ENCODE results near the gene MACROD1.

The MACROD1 gene

DNA sequence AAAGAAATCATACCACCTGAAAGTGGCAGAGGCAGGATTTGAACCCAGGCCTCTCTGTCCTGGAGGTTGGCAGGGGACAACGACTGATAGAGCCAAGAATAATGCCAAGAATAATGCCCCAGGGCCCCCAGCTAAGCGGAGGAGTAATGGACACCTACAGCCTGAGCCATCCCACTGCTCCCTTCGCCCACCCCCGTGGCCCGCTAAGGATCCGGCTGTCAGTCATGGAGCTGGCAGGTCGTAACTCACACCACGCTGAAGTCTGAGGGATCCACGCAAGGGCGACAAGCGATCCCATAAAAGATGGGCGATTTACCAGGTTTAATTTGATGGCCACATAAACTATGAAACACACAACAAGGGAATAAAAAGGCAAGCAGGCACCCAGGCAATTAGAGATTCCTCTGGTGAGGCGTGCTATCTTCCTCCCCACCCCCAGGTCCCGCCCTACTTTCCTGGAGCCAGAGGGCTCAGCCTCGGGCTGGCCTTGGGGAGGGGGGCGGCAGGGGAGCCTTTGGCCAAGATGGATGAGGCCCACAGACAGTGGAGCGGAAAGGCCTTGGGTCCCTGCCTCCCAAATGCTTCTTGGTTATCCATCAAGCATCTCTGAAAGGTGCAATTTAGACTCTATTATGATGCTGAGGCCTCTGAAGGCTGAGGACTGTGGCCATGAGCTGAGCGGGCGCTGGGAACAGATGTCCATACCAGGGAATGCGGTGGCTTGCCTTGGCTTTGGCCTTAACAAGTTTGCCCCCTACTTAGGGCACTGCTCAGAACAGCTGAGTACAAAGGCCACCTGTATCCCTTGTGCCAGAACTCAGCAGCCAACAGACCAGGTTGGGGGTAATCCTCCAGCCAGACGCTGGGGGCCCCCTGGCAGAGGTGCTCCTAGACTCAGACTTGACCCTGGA lies 55.2 kb downstream of the MACROD1 start:
- no peak for DNase-seq

DNA sequence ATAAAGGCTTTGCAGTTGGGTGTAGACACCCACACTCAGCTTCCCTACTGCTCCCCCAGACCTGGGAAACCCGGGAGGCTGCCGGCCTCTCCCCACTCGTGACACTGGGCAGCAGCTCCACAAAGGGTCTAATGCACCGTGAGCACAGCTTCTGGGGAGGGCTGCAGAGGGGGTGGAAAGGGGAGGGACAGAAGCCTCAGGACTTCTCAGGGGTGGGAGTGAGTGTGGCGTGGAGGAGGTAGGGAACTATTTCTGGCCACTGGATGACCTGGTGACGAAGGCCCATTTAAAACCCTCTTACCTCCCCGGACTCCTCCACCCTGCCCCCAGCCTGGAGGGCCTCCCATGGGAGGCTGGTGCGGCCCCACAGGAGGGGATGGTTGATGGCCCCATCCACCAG lies 56.6 kb downstream of the MACROD1 start:
- DNase-seq: no peak

DNA sequence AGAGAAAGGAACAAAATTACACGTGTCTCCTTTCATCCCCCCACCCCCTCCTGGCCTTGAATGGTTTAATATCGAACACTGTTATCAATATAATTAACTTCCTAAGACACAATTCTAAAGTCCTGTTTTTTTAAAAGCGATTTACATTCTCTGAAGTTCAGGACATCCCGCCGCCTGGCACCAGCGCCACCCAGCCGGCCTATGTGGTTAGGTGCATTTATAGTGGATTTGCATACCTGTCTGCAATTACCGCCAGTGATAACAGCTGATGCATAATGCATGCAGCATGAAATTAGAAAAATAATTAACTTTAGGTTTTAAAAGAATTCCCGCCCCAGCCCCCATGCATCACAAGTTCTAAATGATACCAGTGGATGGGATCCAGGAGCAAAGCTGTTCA lies 58.6 kb downstream of the MACROD1 start:
- no peak for DNase-seq

DNA sequence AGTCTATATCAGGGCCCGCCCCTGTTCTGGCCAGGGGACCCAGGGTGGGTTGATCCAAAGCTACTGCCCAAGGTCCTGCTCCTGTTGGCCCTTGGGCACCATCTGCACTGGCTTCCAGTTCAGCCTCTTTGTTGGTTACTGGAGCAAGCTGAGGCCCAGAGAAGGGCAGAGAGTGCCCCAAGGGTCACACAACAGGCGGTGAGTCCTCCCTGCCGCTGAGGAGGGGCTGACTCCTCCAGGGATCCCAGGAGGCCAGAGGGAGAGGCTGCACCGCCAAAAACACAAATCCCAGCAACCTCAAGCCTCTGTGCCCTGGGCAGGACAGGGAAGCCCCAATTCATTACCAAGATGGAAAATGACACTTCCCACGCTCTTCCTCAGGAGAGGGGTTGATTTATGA lies 61.3 kb downstream of the MACROD1 start:
- no peak for DNase-seq

DNA sequence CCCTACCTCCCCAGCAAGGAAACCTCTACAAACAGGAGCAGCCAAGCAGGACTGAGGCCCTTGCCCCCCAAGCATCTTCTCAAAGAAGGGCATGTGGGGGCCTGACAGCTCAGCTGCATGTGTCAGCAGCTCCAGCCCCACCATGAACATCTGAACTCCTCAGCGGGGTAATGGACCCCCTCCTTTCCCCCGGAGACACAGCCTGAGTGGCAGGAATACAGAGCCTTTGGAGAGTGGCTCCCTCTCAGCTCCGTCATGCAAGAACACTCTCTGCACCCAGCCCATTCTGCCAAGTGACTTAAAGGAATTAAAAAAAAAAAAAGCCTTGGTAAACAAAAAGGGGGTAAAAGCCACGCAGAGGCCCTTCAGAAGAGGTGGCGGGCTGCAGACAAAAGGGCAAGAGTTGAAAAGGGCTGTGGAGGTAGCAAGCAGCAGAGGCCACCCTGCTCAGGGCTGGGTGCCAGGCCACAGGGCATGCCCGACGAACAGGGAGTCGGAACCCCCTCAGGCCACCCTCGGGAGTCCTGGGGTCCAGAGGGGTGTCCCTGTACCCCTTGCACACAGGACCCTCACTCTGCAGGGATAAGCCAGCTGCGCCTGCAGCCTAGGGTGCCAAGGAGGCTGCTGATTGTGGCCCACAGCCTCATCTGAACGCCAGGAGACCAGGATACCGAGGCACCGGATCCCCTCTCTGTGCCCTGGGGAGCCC lies 62.5 kb downstream of the MACROD1 start:
- no peak for DNase-seq

DNA sequence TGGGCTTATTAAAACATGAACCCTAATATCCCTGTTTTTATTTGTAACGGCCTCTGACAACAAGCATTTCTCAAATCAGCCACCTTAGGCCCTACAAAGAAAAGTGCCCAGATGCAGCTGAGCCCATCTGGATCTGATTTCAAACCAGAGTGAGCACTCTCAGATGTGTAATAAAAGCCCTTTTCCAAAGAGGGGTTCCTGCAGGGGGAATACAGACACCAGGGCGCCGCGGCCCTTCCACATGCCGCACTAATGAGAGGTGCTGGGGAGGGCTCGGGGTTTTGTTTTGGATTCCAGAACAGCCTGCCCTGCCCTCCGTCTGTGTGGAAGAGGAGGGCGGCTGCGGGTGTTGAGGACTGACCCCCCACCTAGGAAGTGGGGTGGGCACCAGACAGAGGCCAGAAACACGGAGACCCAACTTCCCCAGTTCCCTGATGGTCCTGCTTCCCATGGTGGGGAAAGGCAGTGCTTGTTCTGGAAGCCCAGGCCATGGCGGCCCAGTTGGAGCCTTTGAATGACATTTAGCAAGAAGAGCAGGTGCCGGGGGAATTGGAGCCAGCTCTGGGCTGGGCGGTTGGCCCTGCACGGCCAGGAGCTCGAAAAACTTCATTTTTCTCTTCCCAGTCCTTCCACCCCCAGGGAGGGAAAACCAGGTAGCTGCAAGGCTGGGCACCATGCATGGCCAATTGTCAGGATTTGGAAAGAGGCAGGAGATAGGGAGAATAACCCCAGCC lies 63.7 kb downstream of the MACROD1 start:
- no peak for DNase-seq

DNA sequence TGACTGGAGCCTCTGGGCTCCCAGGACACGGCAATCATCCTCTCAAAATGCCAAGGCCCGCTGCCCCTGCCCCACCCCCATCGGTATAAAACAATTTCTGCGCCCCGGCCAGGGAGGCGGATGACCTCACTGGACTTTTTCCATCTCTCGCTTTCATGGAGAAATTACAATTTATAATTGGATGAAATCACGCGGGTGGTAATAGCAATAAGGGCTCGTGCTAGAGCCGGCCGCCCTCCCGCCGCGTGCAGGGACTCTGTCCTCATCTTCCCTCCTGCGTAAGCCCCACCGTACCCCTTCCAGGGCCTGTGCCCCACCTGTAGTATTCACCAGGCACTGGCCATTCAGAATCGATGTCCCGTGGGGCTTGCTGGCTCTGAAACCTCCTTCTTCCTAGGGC lies 64.5 kb downstream of the MACROD1 start:
- no peak for DNase-seq

DNA sequence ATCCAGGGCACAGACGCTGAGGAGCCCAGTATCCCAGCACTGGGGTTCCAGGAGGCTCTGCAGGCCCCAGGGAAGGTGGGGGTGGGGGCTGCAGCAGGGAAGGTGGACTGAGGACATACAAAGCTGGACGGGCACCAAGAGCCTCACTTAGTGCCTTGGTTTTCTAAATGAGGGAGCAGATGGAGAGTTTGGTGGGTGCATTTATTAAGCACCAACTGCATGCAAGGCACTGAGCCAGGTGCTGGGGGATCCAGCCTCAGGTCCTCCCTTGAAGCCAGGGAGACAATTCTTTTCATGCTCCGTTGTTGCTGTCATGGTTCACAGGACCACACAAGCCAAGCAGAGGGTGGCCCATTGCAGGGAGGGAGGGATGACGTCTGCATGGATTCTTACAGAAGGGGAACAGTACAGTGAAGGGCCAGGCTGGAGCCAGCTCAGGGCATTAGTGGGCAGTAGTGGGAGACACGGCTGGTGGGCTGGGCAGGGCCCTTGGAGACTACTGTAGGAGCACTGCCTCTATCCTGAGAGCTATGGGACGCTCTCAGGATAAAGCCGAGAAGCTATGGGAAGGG lies 65.0 kb downstream of the MACROD1 start:
- no peak for DNase-seq

DNA sequence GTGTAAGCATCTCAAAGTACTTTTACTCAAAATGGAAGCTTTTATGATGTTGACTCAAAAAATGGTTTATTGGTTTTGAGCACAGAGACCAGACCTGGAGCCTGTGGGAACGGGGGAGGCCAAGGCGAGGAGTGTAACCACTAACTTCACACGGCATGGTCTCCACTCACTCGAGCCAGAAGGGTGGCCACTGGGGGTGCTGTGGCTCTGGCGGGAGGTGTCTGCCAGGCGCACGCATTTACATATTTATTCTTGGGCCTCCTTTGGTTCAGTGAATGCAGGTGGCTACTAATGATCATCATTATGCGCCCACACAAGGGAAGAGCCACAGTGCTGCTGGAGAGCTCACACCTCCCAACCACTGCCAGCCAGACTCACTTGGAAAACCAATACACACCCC lies 65.6 kb downstream of the MACROD1 start:
- DNase-seq: no peak

DNA sequence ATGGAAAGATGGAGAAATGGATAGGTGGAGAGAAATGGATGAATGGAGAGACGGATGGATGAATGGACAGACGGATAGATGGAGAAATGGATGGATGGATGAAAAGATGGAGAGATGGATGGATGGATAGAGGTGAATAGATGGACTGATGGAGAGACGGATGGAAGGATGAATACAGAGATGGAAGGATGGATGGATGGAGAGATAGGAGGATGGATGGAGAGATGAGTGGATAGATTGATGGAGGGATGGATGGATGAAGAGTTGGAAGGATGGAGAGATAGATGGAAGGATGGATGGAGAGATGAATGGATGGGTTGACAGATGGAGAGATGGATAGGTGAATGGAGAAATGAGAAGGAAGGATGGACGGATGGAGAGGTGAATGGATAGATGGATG lies 66.5 kb downstream of the MACROD1 start:
- no peak for DNase-seq

DNA sequence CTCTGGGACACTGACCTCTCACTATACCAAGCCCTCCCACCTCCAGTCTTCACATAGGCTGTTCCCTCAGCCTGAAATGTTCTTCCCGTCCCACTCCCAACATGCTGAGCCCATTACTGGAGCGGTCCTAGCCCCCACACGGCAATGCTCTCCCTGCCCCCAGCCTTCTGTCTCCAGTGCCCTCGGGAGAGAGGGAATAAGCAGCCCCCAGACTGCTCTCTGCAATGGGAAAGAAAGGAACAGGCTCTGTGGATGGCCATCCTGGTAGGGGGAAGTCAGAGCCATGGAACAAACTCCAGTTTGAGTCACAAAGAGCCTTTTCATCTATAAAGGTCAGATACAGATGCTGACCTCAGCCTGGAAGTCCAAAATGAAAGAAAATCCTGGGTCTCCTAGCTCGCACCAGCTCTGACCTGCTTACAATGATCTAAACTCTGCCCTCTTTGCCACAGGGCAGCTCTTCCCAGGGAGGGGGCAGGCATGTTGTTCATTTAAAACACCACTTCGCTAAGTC lies 67.5 kb downstream of the MACROD1 start:
- DNase-seq: no peak

DNA sequence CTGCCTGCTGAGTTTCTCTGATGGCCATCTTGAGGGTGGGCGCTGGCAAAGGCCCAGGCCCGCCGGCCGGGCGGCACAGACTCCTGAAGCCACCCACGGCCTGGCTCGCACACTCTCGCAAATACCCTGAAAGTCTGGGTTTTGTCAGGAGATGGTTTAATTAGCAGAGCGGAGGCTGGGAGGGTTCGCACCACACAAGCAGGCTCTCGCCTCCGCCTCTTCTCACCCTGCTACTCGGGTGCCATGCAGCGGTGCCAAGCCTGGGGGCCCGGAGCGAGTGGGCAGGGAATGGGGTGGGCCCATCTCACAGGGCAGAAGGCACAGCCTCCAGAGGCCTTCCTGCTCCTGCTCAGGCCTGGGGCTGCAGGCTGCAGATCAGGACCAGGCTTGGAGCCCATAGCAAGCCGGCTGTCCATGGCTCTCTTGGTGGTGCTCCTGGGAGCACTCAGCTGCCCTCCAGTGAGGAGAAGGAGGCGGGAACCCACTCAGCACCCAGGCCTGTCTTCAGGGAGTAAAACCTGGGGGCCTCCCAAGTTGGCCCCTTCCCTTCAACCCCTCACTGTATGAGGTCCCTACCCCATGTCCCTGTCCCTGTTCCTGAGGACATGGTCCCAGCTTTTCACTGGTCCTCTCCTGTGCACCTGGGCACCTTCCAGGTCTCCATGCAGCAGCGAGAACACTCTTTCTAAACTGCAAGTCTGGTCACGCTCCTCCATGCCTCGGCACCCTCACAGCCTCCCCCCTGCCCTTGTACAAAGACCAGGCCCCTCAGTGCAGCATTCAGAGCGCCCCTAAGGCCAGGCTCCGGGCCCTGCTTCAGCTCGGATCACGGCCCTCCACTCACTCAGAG lies 68.2 kb downstream of the MACROD1 start:
- no peak for DNase-seq

DNA sequence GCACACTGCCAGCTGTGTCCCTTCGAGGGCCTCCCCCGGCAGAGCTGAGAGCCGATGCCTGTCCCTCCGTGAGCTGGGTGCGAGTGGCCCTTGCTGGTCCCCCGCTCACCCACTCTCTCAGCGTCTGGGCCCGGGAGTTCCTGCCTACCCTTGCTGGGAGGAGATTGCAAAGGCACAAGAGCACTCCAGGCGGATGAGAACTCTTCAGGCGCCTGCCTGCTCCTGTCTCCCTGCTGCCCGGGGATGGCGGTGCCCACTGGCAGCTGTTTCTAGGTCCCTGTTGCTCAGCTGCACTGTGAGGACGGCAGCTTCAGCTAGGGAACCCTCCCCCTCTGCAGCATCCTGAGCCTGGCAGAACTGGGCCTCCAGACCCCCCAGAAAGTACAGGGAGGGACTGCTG lies 69.1 kb downstream of the MACROD1 start:
- no peak for DNase-seq

DNA sequence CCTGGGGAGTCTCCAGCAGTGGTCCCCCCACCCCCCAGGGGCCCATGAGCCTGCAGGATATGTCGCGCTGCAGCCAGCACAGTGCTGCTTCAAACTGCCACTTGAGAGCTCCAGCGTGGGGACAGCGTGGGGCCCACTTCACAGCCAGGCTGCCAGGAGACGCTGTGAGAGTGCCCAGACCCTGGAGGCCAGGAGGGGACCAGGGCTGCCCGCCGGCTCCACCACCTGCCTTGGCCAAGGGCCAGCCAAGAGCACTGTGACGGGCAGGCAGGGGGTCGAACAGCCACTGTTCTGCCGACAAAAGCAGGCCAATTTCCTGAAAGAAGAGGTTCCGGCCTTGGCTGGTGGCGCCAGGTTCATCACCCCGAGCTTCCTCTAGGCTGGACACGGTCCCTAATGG lies 70.0 kb downstream of the MACROD1 start:
- no peak for DNase-seq

DNA sequence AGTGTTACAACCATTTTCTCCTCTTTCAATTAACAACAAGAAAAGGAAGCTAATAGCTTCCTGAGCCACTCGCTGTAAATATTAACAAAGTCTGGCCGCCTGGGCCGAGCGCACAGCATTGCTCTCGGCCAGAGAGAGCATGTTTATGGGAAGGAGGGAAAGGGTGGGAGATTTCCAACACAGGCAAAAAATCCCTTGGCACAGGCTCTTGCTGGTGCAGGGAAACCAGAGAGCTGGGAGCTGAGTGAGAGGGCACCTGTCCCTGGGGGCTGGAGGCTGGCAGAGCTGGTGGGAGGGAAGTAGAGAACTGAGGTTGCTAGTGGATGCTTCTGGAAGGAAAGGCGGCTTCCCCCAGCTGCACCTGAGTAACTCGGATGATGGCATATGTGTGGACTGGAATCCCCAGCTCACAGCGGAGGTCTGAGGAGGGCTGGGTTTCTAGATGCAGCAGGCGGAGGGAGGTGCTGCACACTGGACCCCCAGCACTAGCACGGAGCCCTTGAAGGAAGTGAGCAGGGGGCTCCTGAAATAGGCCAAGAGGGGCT lies 70.6 kb downstream of the MACROD1 start:
- DNase-seq: peak; percentile 16

DNA sequence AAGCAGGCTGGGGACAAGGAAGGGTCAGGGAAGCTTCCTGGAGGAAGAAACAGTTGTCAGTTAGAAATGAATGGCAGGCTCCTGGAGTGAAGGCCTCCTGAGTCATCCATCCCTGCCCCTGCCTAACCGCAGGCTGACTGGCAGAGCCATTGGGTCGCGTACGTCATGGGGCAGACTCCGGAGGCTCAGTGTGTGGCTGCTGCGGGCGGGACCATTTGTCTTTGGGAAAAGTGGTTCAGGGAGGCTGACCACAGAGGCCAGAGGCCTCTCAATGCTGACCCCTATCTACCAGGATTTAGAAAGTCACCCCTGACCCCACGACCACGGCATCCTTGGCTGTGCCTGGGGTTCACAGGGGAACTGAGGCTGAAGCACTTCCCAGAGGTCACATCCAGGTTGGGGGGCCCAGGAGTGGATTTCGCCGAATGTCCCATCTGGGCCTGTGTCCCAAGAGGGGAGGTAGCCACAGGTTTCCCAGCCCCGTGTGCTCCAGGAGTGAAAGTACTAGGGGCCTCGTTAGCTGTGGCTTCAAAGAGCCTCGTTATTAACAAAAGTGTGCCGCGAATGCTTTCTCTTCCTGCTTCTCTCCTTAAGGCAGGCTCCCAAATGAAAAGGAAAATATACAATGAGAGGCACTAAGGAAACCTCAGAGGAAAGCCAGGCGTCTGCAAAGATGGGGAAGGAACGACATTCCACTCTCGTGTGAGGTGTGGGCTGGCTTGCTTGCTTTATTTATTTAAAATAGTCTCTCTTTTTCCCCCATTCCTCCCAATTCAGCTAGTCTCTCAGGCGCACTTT lies 71.3 kb downstream of the MACROD1 start:
- DNase-seq: no peak

DNA sequence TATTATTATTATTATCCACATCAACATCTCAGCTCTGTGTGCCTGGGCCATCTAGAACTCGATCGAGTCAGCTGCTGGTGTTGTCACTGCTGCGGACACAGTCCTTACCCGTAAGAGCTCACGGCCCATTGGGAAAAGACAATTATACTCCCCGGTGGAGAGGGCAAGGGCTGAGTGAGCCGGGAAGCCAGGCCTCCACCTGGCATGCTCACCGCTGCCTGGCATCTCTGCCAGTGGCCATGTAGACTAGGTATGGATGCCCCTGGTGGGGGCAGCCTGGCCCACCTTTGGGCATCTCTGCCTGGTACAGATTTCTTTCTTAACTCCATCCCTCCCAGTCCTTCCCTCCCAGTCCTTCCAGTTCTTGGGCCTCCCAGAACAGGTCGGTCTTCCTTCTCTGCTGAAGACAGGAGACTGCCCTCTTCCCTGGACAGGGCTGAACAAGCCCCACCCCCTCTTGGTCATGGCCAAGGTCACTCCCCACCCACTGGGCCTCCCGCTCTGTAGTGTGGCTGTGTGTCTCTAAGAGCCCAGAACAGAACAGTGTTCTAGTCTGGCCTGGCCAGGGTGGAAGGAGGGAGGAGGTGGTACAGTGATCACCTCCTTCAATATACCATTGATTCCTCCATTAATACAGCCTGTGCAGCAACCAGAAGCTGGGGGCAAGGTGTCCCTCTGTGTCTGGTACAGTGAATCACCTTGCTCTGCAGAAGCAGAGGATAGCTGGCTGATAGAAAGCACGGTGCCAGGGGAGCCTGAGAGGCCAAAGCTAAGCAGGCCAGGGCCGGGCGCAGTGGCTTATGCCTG lies 72.5 kb downstream of the MACROD1 start:
- DNase-seq: no peak

DNA sequence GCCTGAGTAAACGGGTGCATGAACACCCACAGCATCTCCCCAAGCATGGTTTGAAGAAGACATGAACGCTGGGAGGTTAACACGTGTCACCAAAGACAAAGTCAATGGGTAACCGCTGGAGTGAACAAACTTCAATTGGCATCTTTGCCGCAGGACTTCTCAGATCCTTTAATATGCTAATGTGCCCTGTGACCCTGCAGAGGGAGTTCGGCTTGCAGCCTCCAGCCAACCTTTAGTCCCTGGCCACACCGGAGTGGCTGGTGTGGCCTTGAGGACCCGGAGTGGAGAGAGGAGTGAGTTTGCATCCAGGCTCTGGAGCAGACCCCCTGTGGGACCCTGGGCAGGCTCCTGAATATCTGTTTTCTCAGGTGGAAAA lies 73.2 kb downstream of the MACROD1 start:
- DNase-seq: no peak

DNA sequence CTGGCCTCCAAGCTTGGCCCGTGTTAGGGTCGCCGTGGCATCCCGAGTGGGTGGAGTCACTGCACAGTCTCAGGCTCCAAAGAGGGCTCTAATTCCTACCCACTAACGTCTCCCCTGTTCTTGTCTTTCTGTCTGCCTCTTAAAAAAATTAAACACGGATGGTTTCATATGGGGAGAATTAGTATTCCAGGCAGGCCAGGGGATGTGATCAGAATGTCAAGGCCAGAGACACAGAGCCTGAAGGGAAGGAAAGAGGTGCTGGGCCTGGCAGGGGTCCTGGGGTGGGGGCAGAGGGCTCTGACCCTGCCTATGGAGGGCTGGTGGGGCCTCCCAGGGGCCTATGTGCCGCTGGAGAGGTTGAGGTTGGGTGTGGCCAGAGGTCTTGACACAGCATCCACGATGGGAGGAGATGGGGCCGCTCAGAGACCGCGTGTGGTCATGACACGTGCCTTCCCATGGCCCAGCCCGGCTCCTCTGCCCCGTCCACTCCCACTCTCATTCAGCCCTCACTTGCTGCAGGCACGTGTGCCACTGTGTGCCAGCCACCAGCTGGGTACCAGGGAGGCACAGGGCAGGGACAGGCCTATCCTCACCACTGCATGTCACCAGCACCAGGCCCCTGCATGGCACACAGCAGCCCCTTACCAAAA lies 73.7 kb downstream of the MACROD1 start:
- no peak for DNase-seq
